Anterior cingulate cortex (tissue), 58 donors: ENCODE measurements around the gene CRY2.
A peak's percentile ranks its signal among the peaks of the same experiment; 100 is the strongest.
"Not testable (repeated sequence)": the region's sequence is repeated elsewhere in the genome, so short reads cannot be mapped to it uniquely, and the experiment has no call there.

Experiments
- DNase-seq, 58 donors: peaks; one replicate each; lab custom pipeline; 2025; lab: John Stamatoyannopoulos, UW

The CRY2 gene

DNA sequence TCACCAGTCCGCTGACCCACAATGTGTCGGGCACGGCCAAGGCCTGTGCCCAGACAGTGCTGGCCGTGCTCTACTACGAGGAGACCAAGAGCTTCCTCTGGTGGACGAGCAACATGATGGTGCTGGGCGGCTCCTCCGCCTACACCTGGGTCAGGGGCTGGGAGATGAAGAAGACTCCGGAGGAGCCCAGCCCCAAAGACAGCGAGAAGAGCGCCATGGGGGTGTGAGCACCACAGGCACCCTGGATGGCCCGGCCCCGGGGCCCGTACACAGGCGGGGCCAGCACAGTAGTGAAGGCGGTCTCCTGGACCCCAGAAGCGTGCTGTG, 36.2 kb upstream of the CRY2 start:
- no peak for DNase-seq

DNA sequence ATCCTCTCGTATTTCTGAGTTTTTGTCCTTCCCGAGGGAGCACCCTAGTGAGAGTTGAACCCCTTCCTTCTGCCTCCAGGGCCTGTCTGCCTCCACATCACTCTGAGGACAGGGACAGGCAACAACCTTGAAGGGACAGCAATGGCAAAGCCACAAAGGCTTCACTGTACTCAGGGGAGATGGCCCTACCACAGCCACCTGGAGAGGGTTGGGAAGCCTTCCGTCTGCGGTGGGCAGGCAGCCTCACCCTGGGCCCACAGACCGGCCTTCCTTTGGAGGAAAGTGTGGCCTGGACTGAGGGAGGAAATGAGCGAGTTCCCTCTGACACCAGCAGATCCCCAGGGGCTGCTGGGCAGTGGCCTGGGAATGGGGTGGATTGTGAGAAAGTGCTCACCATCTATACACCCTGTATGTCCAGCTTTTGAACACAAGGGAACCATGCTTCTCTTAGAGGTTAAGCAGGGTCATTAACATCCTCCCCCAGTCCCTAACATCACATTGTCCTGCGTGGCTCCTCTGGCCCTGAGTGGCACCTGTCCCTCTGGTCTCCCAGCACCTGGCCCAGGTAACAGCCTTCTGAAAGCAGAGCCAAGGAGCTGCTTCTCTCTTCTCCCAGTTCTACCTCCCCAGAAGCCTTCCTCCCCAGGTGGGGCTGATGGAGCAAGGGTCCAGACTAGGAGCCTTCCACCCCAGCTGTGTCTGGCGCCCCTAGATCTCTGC, 35.5 kb upstream of the CRY2 start:
- DNase-seq, result no peak

DNA sequence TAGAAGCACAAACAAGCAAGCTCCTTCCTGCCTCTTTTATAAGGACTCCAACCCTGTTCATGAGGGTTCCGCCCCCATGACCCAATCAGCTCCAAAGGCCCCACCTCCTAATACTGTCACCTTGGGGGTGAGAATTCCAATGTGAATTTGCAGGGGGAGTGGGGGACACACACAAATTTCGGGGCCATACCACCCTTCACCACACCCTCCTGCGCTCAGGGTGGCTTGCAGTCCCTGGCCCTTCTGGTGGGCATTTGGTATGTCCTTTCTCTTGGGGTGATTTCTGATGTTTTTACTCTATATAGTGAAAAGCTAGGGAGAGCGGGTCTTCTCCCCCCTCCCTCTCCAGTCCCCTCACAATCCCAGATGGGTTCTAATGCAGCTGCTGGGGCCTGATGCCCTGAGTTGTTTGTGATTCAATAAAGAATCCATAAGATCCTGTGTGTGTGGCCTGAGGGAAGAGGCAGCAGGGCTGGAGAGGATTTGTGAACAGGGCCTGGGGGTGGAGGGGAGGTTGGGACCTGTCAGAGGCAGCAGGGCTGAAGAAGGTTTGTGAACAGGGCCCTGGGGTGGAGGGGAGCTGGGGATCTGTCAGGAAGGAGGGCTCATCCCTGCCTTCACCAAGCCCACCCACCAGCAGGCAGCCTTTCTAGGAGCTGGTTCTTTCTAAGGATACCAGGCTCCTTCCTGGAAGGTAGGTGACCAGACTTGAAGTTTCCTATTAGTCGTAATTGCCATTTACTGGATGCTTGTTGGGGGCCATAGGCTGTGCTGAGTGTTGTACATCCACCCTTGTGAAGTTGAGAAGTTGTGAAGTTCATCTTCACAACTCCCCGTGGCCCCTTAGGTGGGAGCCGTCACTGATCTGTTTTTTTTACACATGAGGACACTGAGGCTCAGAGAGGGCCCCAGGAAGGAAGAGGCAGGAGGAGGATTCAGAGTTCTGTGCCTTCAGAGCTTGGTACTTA, 34.4 kb upstream of the CRY2 start:
- DNase-seq, result no peak

DNA sequence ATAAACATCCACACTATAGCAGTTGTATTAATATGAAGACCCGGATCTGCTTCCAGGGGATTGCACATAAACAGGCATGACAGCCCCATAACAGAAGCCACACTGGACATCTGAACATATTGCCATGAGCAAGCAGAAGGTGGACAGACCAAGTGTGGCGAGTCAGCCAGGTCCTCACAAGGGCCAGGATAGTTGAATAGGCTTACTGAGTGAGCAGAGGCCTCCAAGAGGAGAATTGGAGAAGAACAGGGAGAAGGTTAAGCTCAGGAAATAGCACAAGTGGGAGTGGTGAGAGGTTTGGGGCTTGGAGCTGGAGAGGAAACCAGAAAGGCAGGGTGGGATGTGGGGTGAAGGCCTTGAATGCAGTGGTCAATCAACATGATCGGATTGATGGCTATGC, 31.5 kb upstream of the CRY2 start:
- no peak for DNase-seq

DNA sequence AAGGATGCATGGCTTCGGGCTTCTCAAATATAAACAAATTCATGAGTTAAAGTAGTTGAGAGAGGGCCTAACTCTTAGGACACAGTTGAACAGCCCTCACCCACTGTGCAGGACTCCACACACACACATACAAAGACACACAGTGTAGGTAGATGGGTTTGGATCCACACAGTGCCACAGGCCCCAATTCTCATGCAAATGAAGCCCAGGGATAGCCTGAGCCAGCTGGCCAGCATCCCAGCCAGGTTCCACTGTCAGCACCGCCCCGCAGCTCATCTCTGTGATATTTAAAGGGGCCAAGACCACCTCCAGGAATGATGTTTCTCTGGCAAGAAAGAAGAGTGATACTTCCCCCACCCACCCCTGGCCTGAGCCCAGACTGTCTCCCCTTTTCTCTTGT, 30.7 kb upstream of the CRY2 start:
- no peak for DNase-seq

DNA sequence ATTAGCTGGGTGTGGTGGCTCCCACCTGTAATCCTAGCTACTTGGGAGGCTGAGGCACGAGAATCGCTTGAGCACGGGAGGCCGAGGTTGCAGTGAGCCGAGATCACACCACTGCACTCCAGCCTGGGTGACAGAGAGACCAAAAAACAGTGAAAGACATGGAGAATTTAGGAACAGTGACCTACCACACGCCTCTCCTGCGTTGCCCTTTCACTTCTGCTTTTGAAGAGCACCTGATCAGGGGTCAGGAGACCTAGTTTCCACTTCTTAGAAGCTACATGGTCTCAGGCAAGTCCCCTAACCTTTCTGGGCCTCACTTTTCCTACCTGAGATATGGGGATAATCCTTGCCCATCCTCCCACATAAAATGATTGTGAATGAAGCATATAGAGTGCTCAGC, 30.1 kb upstream of the CRY2 start:
- DNase-seq, result no peak

DNA sequence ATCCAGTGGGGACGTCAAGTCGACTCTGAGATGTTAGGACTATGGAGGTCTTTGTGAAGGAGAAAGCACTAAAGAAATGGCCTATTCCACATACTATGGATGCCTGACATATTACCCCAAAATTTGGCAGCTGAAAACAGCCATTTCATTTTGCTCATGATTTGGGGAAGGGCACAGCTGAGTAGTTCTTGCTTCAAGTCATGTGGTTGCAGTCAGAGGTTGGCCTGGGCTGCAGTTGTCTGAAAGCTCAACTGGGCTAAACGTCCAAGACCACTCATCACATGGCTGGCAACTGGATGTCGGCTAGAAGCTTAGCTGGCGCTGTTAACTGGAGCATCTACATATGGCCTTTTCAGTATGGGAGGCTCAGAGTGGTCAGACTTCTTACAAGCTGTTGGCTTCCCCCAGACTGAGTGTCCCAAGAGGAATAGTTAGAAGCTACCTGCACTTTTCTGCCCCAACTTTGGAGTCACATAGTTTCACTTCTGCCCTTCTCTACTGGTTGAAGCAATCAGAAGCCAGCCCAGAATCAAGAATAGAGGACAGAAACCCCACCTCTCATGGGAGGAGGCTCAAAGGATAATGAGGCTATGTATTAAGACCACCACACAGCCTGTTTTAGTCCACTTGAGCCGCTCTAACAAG, 28.2 kb upstream of the CRY2 start:
- DNase-seq, result no peak

DNA sequence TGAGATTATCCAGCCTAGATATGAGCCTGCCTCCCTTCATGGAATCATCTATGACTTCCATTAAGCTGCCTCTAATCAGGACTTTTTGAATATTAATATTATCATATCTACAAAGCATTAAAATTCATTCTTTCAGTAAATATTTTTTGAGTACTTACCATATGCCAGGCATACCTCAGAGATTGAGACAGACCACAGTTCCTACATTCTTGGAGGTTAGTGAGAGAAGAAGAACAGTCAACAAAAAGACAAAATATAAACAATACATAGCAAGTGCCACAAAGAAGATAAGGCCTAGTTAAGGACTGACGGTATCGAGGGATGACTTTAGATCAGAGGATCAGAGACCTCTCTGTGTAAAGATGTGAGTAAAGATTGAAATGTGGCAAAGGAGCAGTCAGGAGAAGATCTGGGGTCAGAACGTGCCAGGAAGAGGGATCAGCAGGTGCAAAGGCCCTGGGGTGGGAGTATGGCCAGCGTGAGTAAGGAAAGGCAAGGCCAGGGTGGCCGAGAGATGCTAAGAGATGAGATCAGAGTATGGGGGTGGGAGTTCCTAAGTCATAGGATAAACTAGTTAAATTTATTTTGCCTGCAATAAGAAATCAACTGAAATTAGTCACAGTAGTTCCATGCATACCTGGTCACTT, 26.9 kb upstream of the CRY2 start:
- no peak for DNase-seq

DNA sequence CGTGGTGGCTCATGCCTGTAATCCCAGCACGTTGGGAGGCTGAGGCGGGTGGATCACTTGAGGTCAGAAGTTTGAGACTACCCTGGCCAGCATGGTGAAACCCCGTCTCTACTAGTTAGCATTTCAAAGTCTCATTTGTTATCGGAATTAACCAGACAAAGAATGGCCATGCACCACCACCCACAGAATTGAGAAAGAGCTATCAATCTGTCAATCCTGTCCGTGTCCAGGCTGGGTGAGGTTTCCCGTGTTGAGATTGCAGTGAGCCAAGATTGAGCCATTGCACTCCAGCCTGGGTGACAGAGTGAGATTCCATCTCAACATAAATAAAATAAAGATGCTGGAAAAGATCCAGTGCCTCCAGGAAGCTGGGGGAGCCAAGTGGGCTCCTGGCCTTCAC, 20.8 kb upstream of the CRY2 start:
- not testable (repeated sequence) for DNase-seq

DNA sequence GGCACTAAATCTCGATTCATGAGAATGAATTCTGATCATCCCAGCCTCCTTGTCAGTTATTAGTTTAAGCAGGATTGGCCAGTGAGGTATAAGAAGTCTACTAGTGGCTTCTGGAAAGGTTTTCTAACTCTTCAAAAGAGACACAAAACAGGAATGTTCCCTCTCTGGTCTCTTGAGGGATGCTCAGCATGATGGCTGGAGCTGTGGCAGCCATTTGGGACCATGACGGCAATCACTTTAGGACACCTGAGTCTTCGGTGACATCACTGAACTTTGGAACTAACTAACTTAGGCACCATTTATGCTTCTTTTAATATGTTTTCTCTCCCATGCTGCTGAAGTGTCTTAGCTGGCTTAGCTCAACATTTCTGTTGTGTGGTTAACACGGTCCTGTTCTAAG, 20.2 kb upstream of the CRY2 start:
- DNase-seq, result no peak

DNA sequence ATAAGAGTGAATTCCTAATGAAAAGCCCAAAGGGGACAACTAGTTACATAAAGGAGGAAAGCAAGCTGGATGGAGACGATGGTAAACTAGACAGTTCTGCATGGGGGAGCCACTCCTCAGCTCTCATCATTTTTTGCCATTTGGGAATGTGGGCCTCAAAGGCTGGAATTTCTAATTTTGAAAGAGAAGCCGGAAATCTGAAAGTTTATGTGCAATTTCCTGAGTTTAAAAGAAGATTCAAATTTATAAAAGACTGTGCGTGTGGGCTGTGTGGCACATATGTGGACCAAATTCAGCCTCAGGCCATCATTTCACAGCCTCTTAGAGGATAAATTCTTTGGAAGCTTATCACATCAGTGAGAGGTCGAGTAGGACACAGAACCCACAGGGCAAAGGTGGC, 18.3 kb upstream of the CRY2 start:
- no peak for DNase-seq

DNA sequence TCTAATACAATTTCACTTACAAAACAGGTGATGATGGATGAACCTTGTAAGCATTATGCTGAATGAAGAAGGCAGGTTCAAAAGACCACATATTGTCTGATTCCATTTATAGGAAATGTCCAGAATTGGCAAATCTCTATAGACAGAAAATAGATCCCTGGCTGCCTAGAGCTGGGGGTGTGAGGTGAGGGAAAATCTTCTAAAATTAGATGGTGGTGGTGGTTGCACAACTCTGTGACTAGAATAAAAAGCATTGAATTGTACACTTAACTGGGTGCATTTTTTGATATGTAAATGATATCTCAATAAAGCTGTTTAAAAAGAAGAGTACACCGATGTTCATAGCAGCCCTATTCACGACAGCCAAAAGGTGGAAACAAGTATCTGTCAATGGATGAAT, 16.7 kb upstream of the CRY2 start:
- DNase-seq, result no peak

DNA sequence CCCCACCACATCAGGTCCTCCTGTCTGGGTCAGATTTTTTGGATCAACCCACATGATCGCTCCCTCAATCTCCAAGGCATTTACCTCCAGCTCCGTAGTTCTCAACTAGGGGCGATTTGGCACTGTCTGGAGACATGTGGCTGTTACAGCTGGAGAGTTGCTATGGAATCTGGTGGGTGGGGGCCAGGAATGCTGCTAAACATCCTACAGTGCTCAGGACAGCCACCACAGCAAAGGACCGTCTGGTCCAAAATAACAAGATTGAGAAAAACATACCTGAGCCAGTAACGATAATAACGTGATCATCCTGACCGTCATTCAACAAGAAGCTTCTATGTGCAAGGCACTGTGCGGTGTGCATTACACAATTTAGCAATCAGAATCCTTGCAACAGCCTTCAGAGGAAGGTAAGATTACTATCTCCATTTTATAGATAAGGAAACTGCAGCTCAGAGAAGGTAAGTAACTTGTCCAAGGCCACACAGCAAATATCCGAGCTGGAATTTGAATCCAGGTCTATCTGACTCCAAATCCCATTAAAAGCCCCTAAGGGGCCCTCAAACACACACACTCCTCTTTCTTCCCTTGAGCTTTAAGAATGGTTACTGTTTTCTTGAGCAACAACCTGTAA, 14.3 kb upstream of the CRY2 start:
- no peak for DNase-seq

DNA sequence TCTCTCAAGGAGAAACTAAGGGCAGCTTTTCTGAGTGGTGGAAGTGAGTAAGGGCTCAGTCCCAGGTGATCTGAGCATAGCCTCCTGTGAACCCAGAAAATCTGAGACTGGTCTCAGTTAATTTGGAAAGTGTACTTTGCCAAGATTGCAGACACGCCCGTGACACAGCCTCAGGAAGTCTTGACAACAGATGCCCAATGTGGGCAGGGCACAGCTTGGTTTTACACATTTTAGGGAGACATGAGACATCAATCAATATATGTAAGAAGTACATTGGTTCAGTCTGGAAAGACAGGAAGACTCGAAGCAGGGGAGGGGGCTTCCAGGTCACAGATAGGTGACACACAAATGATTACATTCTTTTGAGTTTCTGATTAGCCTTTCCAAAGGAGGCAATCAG, 13.5 kb upstream of the CRY2 start:
- DNase-seq, result no peak

DNA sequence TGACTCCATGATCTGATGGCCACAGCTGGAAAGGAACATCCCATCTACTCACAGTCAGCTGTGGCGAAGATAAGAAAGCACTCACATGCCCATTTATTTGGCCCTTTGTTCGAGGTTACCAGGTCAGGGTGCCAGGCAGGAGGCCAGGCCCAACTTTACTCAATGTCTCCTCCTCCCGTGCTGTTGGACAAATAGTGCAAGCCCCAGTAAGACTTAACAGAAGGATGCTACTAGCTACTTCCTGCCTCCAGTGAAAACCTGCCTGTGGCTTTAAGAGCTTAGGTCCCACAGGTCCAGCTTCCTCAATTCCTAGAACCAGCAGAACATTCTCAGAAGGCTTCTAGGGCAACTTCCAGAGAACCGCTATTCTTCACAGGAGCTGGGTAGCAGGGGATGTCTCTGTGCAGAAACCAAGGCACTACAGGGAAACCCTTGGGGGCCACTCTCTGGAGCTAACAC, 12.9 kb upstream of the CRY2 start:
- DNase-seq, result no peak

DNA sequence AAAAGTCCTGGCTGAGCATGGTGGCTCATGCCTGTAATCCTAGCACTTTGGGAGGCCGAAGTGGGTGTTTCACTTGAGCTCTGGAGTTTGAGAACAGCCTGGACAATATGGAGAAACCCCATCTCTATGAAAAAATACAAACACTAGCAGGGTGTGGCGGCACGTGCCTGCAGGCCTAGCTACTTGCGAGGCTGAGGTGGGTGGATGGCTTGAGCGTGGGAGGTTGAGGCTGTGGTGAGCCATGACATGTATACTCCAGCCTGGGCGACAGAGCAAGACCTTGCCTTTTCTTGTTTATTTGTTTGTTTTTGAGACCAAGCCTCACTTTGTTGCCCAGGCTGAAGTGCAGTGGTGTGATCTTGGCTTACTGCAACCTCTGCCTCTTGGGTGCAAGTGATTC, 8.1 kb upstream of the CRY2 start:
- no peak for DNase-seq

DNA sequence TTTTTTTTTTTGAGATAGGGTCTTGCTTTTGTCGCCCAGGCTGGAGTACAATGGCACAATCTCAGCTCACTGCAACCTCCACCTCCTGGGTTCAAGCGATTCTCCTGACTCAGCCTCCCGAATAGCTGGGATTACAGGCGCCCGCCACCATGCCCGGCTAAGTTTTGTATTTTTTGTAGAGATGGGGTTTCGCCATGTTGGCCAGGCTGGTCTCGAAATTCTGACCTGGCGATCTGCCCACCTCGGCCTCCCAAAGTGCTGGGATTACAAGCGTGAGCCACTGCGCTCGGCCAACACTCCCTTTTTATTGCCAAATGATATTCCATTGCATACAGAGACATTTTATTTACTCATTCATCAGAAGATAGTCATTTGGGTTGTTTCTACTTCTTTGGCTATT, 7.0 kb upstream of the CRY2 start:
- not testable (repeated sequence) for DNase-seq

DNA sequence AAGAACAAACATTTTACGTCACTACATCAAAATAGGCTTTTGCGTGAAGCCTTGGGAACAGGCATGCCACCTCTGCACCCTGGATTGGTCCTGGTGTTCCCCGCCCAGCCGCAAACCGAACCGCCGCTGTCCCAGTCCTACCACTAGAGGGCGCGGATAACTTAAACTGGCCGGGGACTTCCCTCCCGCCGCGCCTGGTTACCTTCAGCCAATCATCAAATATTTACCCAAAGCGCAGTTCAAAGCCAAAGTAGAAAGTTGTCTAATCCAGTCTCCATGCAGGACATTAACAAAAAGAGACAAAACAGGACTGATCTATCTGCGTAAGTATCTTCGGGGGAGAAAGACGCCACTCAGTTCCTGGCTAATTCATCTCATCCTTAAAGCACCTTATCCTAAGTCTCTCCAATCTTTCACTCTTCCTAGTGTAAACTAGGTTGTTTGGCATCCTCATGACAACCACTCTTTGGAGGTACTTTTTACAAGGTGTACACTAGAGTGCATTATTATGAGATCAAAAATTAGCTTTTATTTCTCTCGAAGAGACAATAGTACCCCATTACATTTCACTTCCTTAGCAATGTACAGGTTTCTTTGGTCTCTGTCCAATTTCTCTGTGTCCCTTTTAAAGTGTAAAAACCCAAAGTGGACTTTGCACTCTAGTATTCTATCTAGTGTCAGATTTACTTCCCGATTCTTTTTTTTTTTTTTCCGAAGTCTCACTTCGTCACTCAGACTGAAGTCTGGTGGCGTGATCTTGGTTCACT, 3.9 kb upstream of the CRY2 start:
- DNase-seq, result peak in 56 of 58 donors; percentile 20 to 89 (median 70)

DNA sequence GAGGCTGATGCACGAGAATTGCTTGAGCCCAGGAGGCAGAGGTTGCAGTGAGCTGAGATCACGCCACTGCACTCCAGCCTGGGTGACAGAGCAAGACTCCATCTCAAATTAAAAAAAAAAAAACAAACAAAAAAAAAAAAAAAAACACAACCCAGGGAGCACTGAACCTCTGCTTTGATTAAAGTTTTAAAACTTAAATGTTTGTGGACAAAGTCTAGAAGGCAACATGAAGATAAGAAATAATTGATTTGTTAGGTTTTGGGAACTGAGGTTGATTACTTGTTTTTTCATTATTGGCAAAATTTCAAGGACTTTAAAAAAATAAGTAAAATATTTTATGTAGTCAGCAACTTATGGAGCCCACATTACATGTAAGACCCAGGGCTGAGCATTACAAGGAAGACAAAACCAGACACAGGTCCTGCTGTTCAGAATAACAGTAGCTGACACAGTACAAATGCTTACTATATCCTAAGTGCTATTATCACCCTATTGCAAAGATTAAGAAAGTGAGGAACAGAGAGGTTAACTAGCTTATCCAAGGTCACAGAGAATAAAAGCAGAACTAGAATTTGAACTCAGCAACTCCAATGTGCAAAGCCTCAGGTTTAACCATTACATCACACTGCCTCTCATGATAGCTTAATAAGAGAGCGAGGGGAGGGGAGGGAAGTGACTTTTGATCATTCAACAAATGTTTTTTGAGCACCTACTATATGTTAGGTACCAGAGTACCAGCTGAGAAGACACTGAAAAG, 2.3 kb upstream of the CRY2 start:
- no peak for DNase-seq
